ENCODE results near the gene CYP4A11.
"Not testable (repeated sequence)": the region's sequence is repeated elsewhere in the genome, so short reads cannot be mapped to it uniquely, and the experiment has no call there.

CYP4A11 gene

DNA sequence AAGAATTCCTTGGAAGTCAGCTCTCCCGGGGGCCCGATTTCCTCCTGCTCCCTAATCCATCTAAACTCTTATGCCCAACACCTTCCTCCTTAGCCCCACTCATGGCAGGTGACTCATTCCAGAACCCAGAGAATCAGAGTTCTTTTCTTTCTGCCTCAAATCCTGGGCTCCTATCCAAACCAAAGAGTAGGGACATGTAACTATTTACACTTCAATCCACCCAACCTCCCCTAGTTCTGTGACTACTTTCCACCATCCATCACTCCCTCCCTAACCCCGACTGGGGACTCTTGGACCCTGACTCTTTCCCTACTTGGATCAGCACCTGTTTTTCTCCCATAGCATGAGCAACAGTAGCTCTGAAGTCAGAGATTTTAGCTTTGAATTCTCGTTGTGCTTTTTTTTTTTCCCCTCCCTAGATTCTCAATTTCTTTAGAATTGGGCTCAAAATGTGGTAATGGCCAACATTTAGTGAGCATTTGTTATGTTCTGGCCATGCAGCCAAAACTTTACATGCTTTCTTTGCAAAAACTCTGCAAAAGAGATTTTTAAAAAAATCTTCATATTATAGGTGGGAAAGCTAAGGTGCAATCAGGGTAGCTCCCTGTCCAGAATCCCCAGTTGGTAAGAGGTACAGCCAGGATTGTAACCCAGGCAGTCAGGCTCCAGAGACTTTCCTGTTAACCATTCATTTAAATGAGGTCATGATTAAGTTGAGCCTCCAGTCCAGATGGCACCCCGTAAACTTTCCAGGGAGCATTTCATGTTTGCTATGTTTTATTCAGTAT lies 7.5 kb upstream of the CYP4A11 start:
- H4K20me1 ChIP-seq (ENCODE audit: insufficient read depth): no peaks in the 10 kb centered on the region
- TF ChIP-seq, protein P1, sequence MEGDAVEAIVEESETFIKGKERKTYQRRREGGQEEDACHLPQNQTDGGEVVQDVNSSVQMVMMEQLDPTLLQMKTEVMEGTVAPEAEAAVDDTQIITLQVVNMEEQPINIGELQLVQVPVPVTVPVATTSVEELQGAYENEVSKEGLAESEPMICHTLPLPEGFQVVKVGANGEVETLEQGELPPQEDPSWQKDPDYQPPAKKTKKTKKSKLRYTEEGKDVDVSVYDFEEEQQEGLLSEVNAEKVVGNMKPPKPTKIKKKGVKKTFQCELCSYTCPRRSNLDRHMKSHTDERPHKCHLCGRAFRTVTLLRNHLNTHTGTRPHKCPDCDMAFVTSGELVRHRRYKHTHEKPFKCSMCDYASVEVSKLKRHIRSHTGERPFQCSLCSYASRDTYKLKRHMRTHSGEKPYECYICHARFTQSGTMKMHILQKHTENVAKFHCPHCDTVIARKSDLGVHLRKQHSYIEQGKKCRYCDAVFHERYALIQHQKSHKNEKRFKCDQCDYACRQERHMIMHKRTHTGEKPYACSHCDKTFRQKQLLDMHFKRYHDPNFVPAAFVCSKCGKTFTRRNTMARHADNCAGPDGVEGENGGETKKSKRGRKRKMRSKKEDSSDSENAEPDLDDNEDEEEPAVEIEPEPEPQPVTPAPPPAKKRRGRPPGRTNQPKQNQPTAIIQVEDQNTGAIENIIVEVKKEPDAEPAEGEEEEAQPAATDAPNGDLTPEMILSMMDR (conservative IDR thresholded peaks at IDR 0.05; ENCODE audit: low read depth, low read length): no peak
- no peak overlapping the region for H3K4me2 ChIP-seq
- no peak overlapping the region for H2AFZ ChIP-seq (ENCODE audit: low read depth)
- no peaks in the 10 kb centered on the region for H3K79me2 ChIP-seq (ENCODE audit: insufficient read depth, low read depth)
- H3K36me3 ChIP-seq (ENCODE audit: insufficient read depth): no peaks in the 10 kb centered on the region
- no peak overlapping the region for H3K9ac ChIP-seq
- no peaks in the 10 kb centered on the region for H3K4me1 ChIP-seq (ENCODE audit: low read depth, poor library complexity, severe bottlenecking)
- no peak overlapping the region for H3K27ac ChIP-seq
- H3K4me3 ChIP-seq (IDR thresholded peaks at IDR 0.05; ENCODE audit: insufficient read depth, low read depth, low read length): no peak overlapping the region
- H3K27me3 ChIP-seq (ENCODE audit: insufficient read depth, low read depth): no peaks in the 10 kb centered on the region

DNA sequence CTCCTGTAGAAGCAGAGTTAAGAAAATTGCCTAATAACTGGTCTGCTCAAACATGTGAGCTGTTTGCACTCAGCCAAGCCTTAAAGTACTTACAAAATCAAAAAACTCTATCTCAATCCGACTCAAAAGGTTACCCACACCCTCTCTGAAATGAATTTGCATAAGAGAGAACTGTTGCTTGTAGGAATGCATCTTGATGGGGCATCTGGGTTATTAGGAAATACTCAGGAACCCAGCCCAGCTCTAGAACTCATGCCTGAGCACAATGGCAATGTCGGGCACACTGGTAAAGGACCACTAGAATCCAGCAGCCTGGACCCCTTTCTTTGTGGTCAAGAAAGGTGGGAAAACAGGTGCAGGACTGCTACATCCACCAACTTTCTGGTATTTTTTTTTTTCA lies 6.4 kb upstream of the CYP4A11 start:
- H3K4me3 ChIP-seq (IDR thresholded peaks at IDR 0.05; ENCODE audit: insufficient read depth, low read depth, low read length); H4K20me1 ChIP-seq (ENCODE audit: insufficient read depth); H3K9ac ChIP-seq; H3K27ac ChIP-seq; H3K4me2 ChIP-seq; H3K4me1 ChIP-seq (ENCODE audit: low read depth, poor library complexity, severe bottlenecking); H3K79me2 ChIP-seq (ENCODE audit: insufficient read depth, low read depth); H3K27me3 ChIP-seq (ENCODE audit: insufficient read depth, low read depth); H2AFZ ChIP-seq (ENCODE audit: low read depth); H3K36me3 ChIP-seq (ENCODE audit: insufficient read depth): not testable (repeated sequence)

DNA sequence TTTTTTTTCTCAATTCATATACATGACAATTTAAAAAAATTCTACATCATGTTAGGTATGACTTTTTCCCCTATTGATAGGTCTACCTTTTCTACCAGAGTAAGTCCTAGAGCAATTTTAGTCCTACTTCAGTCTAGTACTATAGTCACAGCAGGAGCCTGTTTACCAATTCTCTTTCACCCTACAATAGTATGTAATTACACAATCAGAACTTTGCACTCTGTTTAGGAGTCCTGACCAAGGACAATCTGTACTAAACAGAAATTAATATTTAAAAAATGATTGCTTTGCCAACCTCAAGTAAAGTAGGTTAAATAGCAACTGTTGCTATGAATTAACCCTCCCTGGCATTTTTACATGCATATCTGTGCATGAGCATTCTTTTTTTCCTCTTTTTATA lies 810 bp upstream of the CYP4A11 start:
- H2AFZ ChIP-seq (ENCODE audit: low read depth): no peak overlapping the region
- TF ChIP-seq, protein P1 (conservative IDR thresholded peaks at IDR 0.05; ENCODE audit: low read depth, low read length): no peak
- no peaks in the 10 kb centered on the region for H3K27me3 ChIP-seq (ENCODE audit: insufficient read depth, low read depth)
- no peak overlapping the region for H3K4me3 ChIP-seq (IDR thresholded peaks at IDR 0.05; ENCODE audit: insufficient read depth, low read depth, low read length)
- no peaks in the 10 kb centered on the region for H3K4me1 ChIP-seq (ENCODE audit: low read depth, poor library complexity, severe bottlenecking)
- no peak overlapping the region for H3K9ac ChIP-seq
- H3K27ac ChIP-seq: no peak overlapping the region
- H3K79me2 ChIP-seq (ENCODE audit: insufficient read depth, low read depth): no peaks in the 10 kb centered on the region
- no peak overlapping the region for H3K4me2 ChIP-seq
- H4K20me1 ChIP-seq (ENCODE audit: insufficient read depth): no peaks in the 10 kb centered on the region
- H3K36me3 ChIP-seq (ENCODE audit: insufficient read depth): no peaks in the 10 kb centered on the region

DNA sequence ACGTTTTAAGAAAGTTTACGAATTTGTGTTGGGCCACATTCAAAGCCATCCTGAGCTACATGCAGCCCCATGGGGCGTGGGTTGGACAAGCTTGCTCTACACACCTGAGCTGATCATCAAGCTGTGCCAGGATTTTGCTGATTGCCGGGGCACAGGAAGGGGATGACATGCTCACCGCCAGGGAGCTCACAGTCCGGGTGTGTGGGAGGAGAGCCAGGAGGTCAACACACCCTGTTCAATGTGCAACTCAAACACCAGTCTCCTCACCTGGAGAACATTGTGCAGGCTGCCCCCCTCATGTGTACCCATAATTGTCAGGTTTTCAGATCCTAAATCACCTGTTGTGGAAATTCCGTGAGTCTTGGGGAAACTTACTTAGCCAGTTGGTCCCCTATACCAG lies 969 bp downstream of the CYP4A11 start:
- H3K9ac ChIP-seq: no peak overlapping the region
- H3K4me2 ChIP-seq: no peak overlapping the region

DNA sequence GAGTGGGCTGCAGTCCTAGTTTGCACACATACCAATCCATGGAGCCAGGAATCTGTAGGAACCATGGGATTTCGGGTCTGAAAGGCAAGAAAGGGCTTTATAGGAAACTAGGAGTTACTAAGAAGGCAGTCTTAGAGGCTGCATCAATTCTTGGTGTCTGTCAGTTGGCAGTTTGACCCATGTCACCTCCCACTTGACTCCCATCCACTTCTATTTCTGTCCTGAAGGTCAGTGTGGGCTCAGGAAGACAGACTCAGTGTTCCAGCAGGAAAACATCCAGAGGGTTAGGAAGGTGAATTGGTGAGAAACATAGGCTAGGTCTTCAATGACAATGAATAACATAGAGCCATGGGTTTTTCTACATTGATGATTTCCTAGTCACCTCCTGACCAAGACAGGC lies 4.0 kb downstream of the CYP4A11 start:
- Histone ChIP-seq H3K4me1 (ENCODE audit: low read depth, poor library complexity, severe bottlenecking) (no peaks in the 10 kb centered on the region), H3K9ac (no peak overlapping the region), H3K36me3 (ENCODE audit: insufficient read depth) (no peaks in the 10 kb centered on the region), H2AFZ (ENCODE audit: low read depth) (no peak overlapping the region), H3K27ac (no peak overlapping the region), H3K79me2 (ENCODE audit: insufficient read depth, low read depth) (no peaks in the 10 kb centered on the region), H4K20me1 (ENCODE audit: insufficient read depth) (no peaks in the 10 kb centered on the region), H3K4me2 (no peak overlapping the region), H3K27me3 (ENCODE audit: insufficient read depth, low read depth) (no peaks in the 10 kb centered on the region), H3K4me3 (IDR thresholded peaks at IDR 0.05; ENCODE audit: insufficient read depth, low read depth, low read length) (no peak overlapping the region)
- TF ChIP-seq, protein P1 (conservative IDR thresholded peaks at IDR 0.05; ENCODE audit: low read depth, low read length): no peak

More for the DNA sequence above, 969 bp downstream of the CYP4A11 start:
- Histone ChIP-seq H4K20me1 (ENCODE audit: insufficient read depth) (no peaks in the 10 kb centered on the region), H3K27ac (no peak overlapping the region), H3K27me3 (ENCODE audit: insufficient read depth, low read depth) (no peaks in the 10 kb centered on the region), H3K36me3 (ENCODE audit: insufficient read depth) (no peaks in the 10 kb centered on the region), H3K4me3 (IDR thresholded peaks at IDR 0.05; ENCODE audit: insufficient read depth, low read depth, low read length) (no peak overlapping the region), H3K79me2 (ENCODE audit: insufficient read depth, low read depth) (no peaks in the 10 kb centered on the region), H3K4me1 (ENCODE audit: low read depth, poor library complexity, severe bottlenecking) (no peaks in the 10 kb centered on the region), H2AFZ (ENCODE audit: low read depth) (no peak overlapping the region)
- TF ChIP-seq, protein P1 (conservative IDR thresholded peaks at IDR 0.05; ENCODE audit: low read depth, low read length): no peak
